Endothelial cell (in vitro differentiated cells): Measurements from ENCODE around the gene MYO3B. TPM values are rescaled to one million over a fixed set of nuclear protein-coding genes. Genes with fewer than 3 reads are reported as not detected.
A peak's percentile ranks its signal among the peaks of the same experiment; 100 is the strongest.
"Not testable (repeated sequence)": the region's sequence is repeated elsewhere in the genome, so short reads cannot be mapped to it uniquely, and the experiment has no call there.

ENCODE experiments used
- DNase-seq: peaks from one replicate; pipeline ENCODE4 v3.0.0; 2021; ENCODE audit warnings: low spot score
- H3K27ac Mint-ChIP-seq: one replicate; pipeline ENCODE4 v1.8.0; 2021; ENCODE audit warnings: mixed read lengths, inconsistent platforms; ENCODE audit not compliant: unreplicated experiment
- H3K27me3 Mint-ChIP-seq: one replicate; pipeline ENCODE4 v1.8.0; 2021; ENCODE audit warnings: mild to moderate bottlenecking, moderate library complexity, mixed read lengths, inconsistent platforms; ENCODE audit not compliant: unreplicated experiment
- H3K36me3 Mint-ChIP-seq: one replicate; pipeline ENCODE4 v1.8.0; 2021; ENCODE audit warnings: mild to moderate bottlenecking, low read depth, mixed read lengths, inconsistent platforms; ENCODE audit not compliant: unreplicated experiment
- H3K4me1 Mint-ChIP-seq: one replicate; pipeline ENCODE4 v1.8.0; 2021; ENCODE audit warnings: mild to moderate bottlenecking, mixed read lengths, inconsistent platforms; ENCODE audit not compliant: unreplicated experiment
- H3K4me3 Mint-ChIP-seq: one replicate; pipeline ENCODE4 v1.8.0; 2021; ENCODE audit warnings: mild to moderate bottlenecking, mixed read lengths, inconsistent platforms; ENCODE audit not compliant: unreplicated experiment
- H3K9me3 Mint-ChIP-seq: one replicate; pipeline ENCODE4 v1.8.0; 2021; ENCODE audit warnings: mixed read lengths, inconsistent platforms; ENCODE audit not compliant: unreplicated experiment
- total RNA-seq: library from RNA; stranded (reverse); fragmentation: NEBNext Ultra II Directional; extraction: Animal tissue kit (Norgen Biotek cat#: 25700); gene quantifications from one replicate; pipeline ENCODE4 v1.2.1, GENCODE V29; 2021; ENCODE audit not compliant: unreplicated experiment
- TF ChIP-seq, protein P1 (sequence below): fragments of 200-600 bp; sonication (generic); IDR thresholded peaks from one replicate; pipeline ENCODE4 v1.5.0; 2021; ENCODE audit warnings: antibody characterized with exemption; ENCODE audit not compliant: unreplicated experiment

Gene MYO3B
- total RNA-seq, 1 donor from 2014 or later = 1.3 TPM

DNA sequence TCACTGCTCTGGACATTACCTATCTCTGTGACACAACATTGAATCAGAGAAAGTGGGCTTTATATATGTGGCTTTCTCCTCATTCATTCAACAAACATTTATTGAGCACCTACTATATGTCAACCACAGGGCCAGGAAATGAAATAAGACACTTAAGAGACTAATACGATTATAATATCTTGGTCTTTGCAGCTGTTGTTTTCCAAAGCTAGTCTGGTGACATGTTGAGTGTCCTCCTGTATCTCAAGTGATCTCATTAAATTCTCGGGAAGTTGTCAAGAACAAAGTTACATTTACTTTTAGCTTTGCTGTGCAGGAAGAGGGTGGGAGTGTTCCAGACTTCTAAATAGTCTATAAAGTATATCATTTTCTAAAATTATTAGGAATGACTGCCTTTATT lies 372.6 kb downstream of the MYO3B start:
- H3K27ac Mint-ChIP-seq = no peak overlapping the region
- no peaks in the 10 kb centered on the region for H3K4me1 Mint-ChIP-seq
- H3K27me3 Mint-ChIP-seq = peaks cover 6% of the 10 kb centered on the region
- DNase-seq = no peak
- H3K36me3 Mint-ChIP-seq = peaks cover 23% of the 10 kb centered on the region
- peaks cover 11% of the 10 kb centered on the region for H3K9me3 Mint-ChIP-seq
- TF ChIP-seq, protein P1, sequence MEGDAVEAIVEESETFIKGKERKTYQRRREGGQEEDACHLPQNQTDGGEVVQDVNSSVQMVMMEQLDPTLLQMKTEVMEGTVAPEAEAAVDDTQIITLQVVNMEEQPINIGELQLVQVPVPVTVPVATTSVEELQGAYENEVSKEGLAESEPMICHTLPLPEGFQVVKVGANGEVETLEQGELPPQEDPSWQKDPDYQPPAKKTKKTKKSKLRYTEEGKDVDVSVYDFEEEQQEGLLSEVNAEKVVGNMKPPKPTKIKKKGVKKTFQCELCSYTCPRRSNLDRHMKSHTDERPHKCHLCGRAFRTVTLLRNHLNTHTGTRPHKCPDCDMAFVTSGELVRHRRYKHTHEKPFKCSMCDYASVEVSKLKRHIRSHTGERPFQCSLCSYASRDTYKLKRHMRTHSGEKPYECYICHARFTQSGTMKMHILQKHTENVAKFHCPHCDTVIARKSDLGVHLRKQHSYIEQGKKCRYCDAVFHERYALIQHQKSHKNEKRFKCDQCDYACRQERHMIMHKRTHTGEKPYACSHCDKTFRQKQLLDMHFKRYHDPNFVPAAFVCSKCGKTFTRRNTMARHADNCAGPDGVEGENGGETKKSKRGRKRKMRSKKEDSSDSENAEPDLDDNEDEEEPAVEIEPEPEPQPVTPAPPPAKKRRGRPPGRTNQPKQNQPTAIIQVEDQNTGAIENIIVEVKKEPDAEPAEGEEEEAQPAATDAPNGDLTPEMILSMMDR = no peak
- no peak overlapping the region for H3K4me3 Mint-ChIP-seq

DNA sequence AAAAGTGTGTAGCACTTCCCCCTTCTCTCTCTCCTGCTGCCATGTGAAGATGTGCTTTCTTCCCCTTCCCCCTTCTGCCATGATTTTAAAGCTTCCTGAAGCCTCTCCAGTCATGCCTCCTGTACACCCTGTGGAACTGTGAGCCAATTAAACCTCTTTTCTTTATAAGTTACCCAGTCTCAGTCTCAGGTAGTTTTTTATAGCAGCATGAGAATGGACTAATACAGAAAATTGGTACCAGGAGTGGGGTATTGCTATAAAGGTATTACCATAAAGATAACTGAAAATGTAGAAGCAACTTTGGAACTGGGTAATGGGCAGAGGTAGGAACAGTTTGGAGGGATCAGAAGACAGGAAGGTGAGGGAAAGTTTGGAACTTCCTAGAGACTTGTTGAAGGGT lies 374.0 kb downstream of the MYO3B start:
- H3K27me3 Mint-ChIP-seq, H3K4me1 Mint-ChIP-seq, H3K4me3 Mint-ChIP-seq, DNase-seq, H3K27ac Mint-ChIP-seq: not testable (repeated sequence)
- Mint-ChIP-seq H3K9me3 (peaks cover 11% of the 10 kb centered on the region), H3K36me3 (peaks cover 20% of the 10 kb centered on the region)

GRCh38 chr2:170553748-170554147 lies 375.8 kb downstream of the MYO3B start:
- Mint-ChIP-seq H3K4me1 (no peaks in the 10 kb centered on the region), H3K27me3 (peaks cover 2% of the 10 kb centered on the region), H3K4me3 (peak overlapping the region; percentile 50), H3K9me3 (peaks cover 11% of the 10 kb centered on the region), H3K27ac (no peak overlapping the region), H3K36me3 (peaks cover 20% of the 10 kb centered on the region)
- TF ChIP-seq, protein P1 = no peak
- no peak for DNase-seq

- no peaks in the 10 kb centered on the region for H3K4me1 Mint-ChIP-seq
- H3K27me3 Mint-ChIP-seq = peaks cover 2% of the 10 kb centered on the region
- peaks cover 20% of the 10 kb centered on the region for H3K36me3 Mint-ChIP-seq
- H3K4me3 Mint-ChIP-seq = no peak overlapping the region
- peaks cover 11% of the 10 kb centered on the region for H3K9me3 Mint-ChIP-seq
- no peak overlapping the region for H3K27ac Mint-ChIP-seq
- TF ChIP-seq, protein P1 = no peak
- no peak for DNase-seq
Measured at GRCh38 chr2:170554278-170554955, 376.5 kb downstream of the MYO3B start.

DNA sequence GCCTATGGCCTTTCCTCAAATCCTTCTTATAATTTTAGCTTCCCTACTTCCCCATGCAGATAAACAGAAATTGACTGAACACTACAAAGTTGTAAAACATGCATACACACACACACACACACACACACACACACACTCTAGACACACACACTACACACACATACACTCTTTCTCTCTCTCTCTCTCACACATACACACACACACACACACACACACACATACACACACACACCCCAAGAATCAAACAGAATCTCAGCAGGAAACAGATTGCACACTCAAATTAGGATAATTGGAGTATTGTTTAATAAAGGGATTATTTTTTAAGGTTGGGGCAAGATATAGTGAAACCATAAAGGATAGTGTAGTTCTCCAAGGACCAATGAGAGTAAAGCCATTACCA lies 385.0 kb downstream of the MYO3B start:
- Mint-ChIP-seq H3K27me3 (no peaks in the 10 kb centered on the region), H3K4me1 (peaks cover 2% of the 10 kb centered on the region), H3K9me3 (no peaks in the 10 kb centered on the region), H3K4me3 (no peak overlapping the region), H3K36me3 (no peaks in the 10 kb centered on the region), H3K27ac (no peak overlapping the region)
- DNase-seq = no peak
- TF ChIP-seq, protein P1 = no peak
